HG02763 (cell line): ENCODE results near the gene RAF1.
"Not testable (repeated sequence)": the region's sequence is repeated elsewhere in the genome, so short reads cannot be mapped to it uniquely, and the experiment has no call there.

Experiments
- ATAC-seq: cut with Tn5 transposase; IDR thresholded peaks from one replicate; pipeline ENCODE4 v1.9.1; 2021; ENCODE audit warnings: mild to moderate bottlenecking, moderate library complexity; ENCODE audit not compliant: unreplicated experiment

RAF1 gene

DNA sequence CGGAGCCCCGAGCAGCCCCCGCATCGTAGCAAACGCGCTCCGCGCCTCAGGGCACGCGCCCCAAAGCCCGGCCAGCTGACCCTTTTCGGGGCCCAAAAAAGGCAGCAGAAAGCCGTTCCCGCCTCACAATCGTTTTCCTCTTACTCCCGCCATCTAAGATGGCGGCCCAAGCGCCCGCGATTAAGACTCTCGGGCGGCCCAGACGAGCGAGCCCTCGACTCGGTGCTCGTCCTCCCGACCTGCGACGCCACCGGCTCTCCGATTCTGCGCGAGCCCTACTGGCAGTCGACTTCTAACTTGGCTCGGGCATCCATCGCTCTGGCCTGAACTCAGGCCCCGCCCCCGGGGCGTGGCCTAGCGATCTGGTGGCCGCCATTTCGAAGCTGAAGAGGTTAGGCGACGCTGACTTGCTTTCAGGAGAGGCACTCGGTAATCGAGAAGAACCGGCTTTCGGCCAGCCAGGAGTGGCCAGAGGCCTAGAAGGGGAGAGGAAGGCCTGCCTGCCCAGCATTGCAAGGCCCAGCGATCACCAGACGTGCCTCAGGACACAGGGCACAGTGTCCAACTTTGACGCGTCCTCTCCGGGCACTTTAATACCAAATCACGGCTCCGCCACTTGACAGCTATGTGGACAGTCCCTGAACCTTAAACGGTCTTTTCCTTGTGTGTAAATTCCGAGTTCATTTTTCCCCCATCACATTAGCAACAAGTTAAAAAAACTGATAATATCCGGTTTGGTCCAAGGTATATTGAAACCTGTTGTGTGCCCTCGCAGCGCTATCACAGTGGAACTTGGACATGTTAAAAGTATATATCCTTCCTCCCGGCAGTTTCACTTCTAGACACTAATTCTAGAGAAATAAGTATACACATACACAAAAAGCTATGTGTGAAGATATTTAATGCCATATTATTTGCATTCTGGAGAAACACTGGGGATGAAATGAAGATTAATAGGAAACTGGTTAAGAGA lies at the start of gene RAF1:
TSS of gene RAF1 (minus strand) at position 182 of the 973 bp plus-strand sequence. CDS start 45,396 bp downstream, outside the sequence.
- ATAC-seq, result peak; percentile 93

DNA sequence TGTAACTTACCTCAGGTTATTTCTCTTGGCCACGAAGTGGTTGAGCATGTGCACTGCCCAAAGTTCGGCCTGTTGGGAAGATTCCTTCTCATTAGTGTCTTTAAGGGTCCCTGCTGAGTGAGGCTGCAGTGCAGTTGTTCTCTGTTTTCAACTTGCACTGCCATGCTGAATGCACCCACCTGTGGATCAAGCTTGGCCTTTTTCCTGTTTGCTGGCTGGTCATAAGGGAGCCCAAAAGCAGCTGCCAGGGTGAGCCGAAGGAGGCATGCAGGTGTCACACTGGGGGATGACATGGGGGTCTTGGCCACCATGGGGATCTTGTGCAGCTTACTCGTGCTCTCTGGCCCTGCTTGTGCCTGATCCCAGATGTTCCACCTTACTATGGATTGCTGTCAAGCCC lies 46.1 kb upstream of the RAF1 start:
- no peak for ATAC-seq

DNA sequence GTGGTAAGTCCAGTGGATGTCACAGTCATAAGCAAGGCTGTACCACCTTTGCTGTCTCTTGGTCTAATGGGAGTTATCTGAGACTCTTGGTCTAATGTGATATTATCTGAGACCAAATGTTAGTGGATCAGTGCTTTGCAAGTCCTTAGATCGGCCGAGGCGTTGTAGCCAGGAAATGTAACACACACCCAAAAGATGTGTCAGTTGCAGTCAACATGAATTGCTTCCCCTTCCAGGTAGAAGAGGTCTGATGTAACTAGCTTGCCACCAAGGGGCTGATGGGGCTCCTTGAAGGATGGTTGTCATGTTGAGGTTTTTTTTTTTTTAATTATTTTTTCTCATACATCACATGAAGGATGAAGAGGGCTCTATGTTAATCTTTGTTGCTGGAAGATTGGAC lies 45.4 kb upstream of the RAF1 start:
- no peak for ATAC-seq

DNA sequence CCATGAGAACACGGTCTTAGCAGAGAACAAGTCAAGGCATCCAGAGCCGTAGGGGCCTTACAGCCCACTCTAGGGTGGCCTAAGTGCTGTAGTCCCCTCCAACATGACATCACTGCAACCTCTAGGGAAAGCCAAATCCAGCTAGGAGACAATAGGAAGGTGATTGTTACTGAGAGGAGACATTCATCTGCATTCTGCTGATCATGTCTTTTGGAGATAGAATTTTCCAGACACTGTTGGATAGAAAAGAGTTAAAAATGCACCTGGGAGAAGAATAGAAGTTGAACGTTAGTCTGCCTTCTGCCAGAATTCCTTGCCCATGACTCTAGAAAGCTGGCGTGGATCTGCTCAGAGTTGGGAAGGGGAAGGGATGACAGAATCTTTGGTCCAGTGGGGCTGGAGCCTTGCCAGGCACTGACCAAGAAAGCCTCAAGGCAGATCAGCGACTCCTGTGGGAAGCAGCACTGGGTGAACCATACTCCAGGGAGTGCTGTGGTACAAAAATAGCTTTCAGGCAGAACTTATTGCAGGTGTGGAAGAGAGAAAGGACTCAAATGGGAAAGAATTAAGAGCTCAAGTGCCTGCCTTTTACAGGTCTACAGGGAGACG lies 44.8 kb upstream of the RAF1 start:
- no peak for ATAC-seq

DNA sequence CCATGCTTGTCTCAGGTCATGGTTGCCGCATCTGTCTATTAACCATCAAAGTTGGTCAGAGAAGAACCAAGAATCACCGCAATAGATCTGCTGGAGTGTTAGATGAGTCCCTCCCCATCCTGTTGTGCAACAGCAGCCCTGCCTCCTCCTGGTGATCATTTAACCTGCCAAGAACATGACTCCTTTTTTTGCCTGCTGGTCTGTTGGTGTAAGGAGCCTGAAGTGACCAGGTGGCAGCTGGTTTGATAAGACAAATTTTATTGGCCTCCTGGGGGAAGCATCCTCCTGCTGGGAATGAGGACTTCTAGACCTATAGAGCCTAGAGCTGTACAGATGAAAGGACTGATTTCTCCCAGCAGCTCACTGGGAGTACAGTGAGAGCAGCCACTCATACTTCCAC lies 43.5 kb upstream of the RAF1 start:
- no peak for ATAC-seq

DNA sequence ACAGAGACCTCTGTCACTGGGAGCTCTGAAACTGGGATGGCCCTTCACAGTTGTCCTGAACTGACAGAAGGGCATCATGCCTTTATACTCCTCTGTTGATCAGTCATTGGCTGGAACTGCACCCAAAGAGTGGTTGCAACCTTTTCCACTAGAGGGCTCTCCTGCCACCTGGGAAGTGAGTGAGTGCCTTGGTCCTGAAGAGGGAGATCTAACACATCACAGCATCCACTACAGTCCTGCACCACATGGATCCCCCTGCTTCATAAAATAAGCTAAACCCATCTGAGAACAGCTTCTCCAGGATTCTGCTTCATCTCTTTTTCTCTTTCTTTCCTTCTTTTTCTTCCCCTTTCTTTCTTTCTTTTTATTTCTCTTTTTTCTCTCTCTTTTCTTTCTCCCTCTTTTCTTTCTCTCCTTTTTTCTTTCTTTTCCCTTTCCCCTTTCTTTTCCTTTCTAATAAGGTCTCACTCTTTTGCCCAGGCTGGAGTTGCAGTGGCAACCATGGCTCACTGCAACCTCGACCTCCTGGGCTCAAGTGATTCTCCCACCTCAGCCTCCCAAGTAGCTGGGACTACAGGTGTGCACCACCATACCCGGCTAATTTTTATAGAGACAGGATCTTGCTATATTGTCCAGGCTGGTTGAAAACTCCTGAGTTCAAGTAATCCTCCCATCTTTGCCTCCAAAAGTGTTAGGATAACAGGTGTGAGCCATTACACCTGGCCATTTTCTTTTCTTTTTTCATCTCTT lies 42.8 kb upstream of the RAF1 start:
- peak; percentile 82 for ATAC-seq

DNA sequence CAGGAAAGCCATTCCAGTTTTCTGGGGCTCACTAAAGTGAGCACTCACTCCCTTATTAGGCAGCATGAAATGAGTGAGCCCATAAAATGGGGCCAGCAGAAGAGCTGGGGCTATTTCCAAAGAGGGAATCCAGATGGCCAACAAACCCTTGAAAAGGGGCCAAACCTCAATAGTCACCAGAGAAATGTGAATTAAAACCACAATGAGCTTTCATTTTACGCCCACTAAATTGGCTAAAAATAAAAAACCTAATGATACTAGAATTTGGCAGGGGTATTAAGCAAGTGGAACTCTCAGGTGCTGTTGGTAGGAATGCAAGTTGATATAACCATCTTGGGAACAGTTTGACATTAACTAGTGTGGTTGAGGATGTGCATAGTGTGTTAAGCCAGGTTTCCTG lies 42.1 kb upstream of the RAF1 start:
- ATAC-seq, result no peak

DNA sequence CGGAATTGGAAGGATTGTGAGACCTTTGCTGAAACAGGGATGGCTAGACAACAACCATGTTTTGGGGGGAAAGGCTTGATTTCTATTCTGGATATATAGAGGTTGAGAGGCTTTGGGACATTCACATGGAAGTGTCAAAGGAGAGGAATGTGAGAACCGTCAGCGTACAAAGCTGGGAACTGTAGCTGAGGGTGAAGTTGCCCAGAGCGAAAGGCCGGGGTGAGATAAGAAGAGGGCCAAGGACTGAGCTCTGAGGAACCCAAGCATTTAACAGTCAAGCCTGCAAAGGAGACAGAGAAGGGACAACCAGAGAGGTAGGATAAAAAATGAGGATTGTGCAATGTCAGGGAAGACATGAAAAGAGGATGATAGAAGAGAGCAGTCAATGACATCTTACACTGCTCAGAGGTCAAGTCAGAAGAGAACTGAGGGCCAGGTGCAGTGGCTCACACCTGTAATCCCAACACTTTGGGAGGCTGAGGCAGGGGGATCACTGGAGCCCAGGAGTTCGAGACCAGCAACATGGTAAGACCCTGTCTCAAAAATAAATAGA lies 41.5 kb upstream of the RAF1 start:
- no peak for ATAC-seq

DNA sequence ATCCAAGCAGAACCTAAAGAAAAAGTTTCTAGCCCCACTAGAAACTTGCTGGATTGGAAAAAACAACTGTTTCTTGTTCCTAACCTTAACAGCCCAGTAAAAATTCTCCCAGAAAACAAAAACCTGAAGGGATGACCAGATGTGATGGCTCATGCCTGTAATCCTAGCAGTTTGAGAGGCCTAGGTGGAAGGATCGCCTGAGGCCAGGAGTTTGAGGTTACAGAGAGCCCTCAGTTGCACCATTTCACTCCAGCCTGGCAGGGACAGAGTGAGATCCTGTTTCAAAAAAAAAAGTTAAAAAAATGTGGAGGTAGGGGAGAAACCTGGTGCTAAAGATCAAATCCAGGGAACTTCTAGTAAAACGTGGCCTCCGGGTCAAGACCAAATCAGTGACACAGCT lies 38.6 kb upstream of the RAF1 start:
- ATAC-seq, result no peak

DNA sequence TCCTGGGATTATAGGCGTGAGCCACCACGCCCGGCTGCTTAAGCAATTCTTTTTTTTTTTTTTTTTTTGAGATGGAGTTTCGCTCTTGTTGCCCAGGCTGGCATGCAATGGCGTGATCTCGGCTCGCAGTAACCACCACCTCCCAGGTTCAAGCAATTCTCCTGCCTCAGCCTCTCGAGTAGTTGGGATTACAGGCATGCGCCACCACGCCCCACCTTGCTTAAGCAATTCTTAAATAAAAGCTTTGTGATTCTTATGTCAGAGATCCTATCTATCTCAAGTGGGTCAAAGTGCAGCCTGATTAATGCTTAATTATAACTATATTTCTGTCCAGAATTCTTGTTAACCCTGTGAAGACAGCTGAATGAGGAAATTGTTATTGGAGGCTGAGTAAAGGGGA lies 37.7 kb upstream of the RAF1 start:
- not testable (repeated sequence) for ATAC-seq

DNA sequence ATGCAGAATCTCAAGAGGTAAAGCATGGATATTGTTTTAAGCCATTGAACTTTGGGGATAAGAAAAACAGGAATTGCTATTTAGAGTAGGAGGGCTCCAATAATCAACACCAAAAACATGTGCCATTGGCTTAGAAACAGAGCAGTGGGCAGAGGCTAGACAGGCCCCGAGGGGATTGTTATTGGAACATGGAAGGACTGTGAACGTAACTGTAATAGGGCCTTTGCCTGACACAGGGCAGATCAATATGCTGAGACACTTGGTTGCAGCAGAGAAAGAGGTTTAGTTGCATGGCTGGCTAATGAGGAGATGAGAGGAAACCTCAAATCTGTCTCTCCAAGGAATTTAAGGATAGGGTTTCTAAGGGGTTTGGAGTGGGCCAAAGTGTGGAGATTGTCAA lies 36.9 kb upstream of the RAF1 start:
- ATAC-seq, result no peak

DNA sequence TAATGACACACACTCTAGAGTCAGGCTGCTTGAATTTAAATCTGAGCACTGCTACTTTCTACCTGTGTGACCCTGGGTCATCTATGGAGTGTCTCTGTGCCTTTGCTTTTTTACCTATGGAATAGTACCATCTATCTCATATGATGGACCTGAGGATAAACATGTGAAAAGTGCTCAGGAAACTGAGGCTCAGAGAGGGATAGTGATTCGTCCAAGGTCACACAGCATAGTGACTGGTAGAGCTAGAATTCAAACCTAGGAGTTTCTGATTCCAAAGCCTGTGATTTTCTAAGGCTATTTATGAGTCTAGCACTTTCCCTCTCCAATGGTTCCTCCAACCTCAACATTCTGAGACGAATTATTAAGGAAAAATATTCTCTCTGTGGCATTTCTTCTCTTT lies 32.0 kb upstream of the RAF1 start:
- no peak for ATAC-seq

DNA sequence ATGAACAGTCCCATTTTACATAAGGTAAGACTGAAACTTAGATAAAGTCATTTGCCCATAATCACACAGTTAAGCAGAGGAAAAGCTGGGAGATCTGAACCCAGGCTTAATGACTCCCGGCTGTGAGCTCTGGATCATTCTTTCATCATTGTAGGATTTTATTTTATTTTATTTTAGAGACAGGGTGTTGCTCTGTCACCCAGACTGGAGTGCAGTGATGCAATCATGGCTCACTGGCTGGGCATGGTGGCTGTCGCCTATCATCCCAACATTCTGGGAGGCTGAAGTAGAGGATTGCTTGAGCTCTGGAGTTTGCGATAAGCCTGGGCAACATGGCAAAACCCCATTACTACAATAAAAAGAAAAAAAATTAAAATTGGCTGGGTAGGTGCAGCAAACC lies 31.2 kb upstream of the RAF1 start:
- ATAC-seq, result no peak

DNA sequence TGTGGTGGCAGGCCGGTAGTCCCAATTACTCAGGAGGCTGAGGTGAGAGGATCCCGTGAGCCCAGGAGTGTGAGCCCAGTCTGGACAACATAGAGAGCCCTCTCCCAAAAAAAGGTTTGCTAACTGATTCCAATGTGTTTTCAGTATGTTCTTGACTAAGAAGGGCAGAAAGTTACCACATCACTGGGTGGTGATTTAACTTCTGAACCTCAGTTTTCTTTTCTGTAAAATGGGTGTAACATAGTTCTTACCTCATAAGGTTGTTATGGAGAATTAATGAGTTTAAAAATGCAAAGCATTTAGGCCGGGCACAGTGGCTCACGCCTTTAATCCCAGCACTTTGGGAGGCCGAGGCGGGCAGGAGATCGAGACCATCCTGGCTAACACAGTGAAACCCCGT lies 28.5 kb upstream of the RAF1 start:
- no peak for ATAC-seq

DNA sequence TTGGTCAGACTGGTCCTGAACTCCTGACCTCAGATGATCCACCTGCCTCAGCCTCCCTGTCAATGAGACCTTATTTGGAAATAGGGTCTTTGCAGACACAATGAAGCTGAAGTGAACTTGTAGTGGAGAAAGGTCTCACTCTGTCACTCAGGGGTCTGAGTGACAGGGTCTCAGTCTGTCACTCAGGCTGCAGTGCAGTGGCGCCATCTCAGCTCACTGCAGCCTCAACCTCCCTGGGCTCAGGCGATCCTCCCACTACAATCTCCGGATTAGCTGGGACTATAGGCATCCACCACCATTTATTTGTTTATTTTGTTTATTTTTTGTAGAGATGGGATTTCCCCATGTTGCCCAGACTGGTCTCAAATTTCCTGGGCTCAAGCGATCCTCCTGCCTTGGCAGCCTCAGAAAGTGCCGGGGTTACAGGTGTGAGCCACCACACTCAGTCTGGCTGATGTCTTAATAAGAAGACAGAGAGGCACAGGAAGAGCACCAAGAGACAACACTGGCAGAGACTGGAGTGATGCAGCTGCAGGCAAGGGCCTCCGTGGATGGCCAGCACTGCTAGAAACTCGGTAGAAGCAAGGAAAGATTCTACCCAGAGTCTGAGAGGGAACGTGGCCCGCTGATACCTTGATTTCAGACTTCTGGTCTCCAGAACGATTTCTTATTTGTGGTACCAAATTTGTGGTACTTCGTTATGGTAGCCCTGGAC lies 26.2 kb upstream of the RAF1 start:
- ATAC-seq, result no peak

DNA sequence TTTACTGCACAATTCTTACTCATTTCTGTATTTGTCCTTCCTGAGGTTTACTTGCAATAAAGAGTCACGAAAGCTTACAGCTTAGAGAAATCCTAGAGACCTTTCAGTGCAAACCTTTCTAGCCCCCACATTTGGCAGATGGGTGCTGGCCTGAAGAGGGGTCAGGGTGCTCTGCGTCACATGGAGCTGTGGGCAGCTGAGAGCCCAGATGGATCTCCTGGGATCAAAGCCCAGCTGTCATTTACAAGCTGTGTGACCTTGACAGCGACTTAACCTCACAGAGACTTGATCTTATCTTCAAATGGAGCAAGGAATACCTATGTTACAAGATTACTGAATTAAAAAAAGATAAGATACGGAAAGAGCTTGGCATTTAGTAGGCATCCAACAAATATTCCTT lies 24.0 kb upstream of the RAF1 start:
- ATAC-seq, result no peak

DNA sequence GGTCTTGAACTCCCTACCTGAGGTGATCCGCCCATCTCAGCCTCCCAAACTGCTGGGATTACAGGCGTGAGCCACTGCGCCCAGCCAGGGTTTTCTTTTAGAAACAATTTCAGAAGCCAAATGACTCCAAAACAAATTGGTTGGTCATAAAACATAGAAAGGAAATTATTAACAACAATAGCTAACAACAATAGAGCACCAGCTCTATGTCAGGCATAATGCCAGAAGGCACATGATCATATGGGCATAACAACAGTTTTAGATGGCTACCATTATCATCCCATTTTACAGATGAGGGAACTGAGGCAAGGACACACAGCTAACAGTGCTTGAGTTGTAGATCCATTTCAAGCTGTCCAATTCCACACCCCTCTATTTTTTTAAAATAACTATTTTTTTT lies 22.2 kb upstream of the RAF1 start:
- ATAC-seq, result no peak

DNA sequence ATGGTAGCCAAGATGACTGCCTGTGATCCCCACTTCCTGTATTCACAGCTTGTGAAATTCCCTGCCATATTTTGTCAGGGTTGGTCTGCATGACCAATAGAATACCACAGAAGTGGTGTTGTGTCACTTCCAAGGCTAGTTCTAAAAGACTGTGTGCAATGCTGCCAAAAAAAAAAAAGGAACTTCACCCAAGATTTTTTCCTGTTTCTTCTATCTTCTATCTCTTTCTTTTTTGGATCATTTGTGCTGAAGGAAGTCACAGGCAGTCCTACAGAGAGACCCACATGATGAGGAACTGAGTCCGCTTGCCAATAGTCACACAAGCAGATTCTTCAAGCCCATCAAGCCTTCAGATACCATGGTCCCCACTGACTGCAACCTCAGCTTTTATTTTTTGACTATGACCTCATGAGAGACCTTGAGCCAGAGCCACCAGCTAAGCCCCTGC lies 18.1 kb upstream of the RAF1 start:
- no peak for ATAC-seq

DNA sequence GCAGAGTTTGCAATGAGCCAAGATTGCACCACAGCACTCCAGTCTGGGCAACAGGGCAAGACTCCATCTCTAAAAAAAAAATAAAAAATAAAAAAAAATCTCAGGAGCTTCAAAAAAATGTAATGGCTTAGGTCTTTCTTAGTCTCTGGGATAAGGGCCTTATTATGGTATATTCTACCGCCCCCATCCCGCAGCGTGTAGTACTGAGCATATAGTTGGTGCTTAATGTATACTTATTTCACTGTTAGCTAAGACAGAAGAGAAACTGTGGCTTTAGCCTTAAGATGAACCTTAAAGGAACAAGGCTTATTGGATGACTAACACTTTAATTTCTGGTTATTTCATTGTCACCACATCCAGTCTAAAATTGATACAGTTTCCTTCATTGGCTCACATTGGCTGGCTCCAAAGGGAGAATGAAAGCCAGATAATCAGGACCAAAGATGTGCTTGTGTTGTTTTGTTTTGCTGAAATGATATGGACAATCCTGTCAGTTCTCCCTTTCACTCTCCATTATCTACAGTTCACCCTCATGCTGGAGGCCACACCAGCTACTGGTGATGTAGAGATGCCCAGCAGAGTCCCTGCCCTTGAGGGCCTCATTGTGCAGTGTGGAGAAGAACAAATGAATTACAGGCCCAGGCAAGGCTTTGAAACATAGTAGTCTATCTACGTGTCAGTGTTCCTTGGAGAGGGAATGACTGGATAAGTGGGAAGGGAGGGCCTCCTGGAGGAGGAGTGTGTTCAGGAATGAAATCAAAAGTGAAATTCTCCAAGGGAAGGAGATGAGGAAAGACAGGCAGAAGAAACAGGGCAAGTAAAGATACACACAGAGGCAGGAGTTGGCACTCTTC lies 17.4 kb upstream of the RAF1 start:
- ATAC-seq, result no peak

DNA sequence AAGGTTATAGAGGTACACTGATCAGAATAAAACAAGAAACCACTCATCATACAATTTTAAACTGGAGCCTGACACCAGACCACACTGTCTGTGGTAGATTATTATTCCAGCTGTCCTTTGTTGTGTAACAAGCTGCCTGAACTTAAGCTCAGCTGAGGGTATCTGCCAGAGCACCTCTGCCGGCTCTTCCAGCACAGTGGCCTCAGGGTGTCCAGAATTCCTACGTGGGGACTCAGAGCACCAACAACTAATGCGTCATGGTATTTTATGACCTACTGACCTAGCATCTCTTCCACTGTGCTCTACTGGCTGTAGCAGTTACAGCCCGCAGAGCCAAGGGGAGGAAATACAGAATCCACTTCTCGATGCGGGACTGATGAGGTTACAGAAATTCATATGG lies 15.6 kb upstream of the RAF1 start:
- no peak for ATAC-seq
